Uterus (tissue), 2 donors: ENCODE data around the gene DUSP1.

ENCODE experiments used
- POLR2A ChIP-seq, 2 donors: fragments of 450-650 bp; IDR thresholded peaks; one replicate each; pipeline ENCODE4 v1.6.1; 2016; ENCODE audit warnings: antibody characterized with exemption in 2 of 2, mild to moderate bottlenecking in 1 of 2, moderate library complexity in 1 of 2
- TF ChIP-seq, protein P1 (sequence below), 4 experiments: fragments of 200-600 bp in 2 of 4; fragments of 450-650 bp in 2 of 4; sonication (generic) in 2 of 4; IDR thresholded peaks; one replicate each; pipeline ENCODE4 v1.5.1; 2016 to 2019; ENCODE audit warnings: antibody characterized with exemption in 4 of 4, mild to moderate bottlenecking in 2 of 4, moderate library complexity in 1 of 4

- TF ChIP-seq POLR2A (IDR thresholded peaks at IDR 0.05): no peak
- TF ChIP-seq, protein P1, sequence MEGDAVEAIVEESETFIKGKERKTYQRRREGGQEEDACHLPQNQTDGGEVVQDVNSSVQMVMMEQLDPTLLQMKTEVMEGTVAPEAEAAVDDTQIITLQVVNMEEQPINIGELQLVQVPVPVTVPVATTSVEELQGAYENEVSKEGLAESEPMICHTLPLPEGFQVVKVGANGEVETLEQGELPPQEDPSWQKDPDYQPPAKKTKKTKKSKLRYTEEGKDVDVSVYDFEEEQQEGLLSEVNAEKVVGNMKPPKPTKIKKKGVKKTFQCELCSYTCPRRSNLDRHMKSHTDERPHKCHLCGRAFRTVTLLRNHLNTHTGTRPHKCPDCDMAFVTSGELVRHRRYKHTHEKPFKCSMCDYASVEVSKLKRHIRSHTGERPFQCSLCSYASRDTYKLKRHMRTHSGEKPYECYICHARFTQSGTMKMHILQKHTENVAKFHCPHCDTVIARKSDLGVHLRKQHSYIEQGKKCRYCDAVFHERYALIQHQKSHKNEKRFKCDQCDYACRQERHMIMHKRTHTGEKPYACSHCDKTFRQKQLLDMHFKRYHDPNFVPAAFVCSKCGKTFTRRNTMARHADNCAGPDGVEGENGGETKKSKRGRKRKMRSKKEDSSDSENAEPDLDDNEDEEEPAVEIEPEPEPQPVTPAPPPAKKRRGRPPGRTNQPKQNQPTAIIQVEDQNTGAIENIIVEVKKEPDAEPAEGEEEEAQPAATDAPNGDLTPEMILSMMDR (IDR thresholded peaks at IDR 0.05): no peak
Observed at GRCh38 chr5:172730222-172730621, 40.8 kb downstream of the DUSP1 start.
